Mammary epithelial cell (primary cell): ENCODE measurements around the gene EXOC6B.

Experiments
- CTCF ChIP-seq, 2 donors: IDR thresholded peaks in 1 of 2; conservative IDR thresholded peaks in 1 of 2; 2 replicates each; pipeline ENCODE4 v1.5.1; 2011 to 2012; ENCODE audit warnings: inconsistent platforms in 2 of 2, low read length in 2 of 2, mild to moderate bottlenecking in 2 of 2, control low read depth in 1 of 2, low read depth in 1 of 2; ENCODE audit not compliant: insufficient read depth in 1 of 2; ENCODE audit errors: extremely low read depth in 1 of 2
- EZH2 ChIP-seq: IDR thresholded peaks from 2 replicates; pipeline ENCODE4 v1.6.1; 2012; ENCODE audit warnings: low read length, inconsistent platforms, borderline replicate concordance

- TF ChIP-seq CTCF (conservative IDR thresholded peaks at IDR 0.05 in 1 of 2, IDR thresholded peaks at IDR 0.05 in 1 of 2; ENCODE audit: extremely low read depth in 1 of 2, insufficient read depth in 1 of 2, low read depth in 1 of 2, low read length in 2 of 2) (no peak), EZH2 (no peak)
These were observed 102.0 kb downstream of the EXOC6B start for GRCh38 chr2:72723769-72724370.
